Measurements from ENCODE around the gene PCDH9. TPM values are rescaled to one million over a fixed set of nuclear protein-coding genes. Genes with fewer than 3 reads are reported as not detected.

The PCDH9 gene
- total RNA-seq, 1 donor from 2014 or later: 1.7 TPM

- H3K4me1 Mint-ChIP-seq (ENCODE audit: low read depth): peaks cover 13% of the 10 kb centered on the region
- TF ChIP-seq, protein P1, sequence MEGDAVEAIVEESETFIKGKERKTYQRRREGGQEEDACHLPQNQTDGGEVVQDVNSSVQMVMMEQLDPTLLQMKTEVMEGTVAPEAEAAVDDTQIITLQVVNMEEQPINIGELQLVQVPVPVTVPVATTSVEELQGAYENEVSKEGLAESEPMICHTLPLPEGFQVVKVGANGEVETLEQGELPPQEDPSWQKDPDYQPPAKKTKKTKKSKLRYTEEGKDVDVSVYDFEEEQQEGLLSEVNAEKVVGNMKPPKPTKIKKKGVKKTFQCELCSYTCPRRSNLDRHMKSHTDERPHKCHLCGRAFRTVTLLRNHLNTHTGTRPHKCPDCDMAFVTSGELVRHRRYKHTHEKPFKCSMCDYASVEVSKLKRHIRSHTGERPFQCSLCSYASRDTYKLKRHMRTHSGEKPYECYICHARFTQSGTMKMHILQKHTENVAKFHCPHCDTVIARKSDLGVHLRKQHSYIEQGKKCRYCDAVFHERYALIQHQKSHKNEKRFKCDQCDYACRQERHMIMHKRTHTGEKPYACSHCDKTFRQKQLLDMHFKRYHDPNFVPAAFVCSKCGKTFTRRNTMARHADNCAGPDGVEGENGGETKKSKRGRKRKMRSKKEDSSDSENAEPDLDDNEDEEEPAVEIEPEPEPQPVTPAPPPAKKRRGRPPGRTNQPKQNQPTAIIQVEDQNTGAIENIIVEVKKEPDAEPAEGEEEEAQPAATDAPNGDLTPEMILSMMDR (IDR thresholded peaks at IDR 0.05; ENCODE audit: unreplicated experiment): no peak
- no peaks in the 10 kb centered on the region for H3K27me3 Mint-ChIP-seq
- peaks cover 3% of the 10 kb centered on the region for H3K9me3 Mint-ChIP-seq (ENCODE audit: low read depth)
- no peak overlapping the region for H3K4me3 Mint-ChIP-seq (ENCODE audit: low read depth)
- no peak overlapping the region for H3K27ac Mint-ChIP-seq
- no peaks in the 10 kb centered on the region for H3K36me3 Mint-ChIP-seq (ENCODE audit: insufficient read depth)
- no peak for DNase-seq (ENCODE audit: low spot score, unreplicated experiment)
These were observed 153.8 kb downstream of the PCDH9 start for GRCh38 chr13:67076378-67076777.

GRCh38 chr13:67075239-67075638, 154.9 kb downstream of the PCDH9 start:
- TF ChIP-seq, protein P1 (IDR thresholded peaks at IDR 0.05; ENCODE audit: unreplicated experiment): no peak
- Mint-ChIP-seq H3K4me1 (ENCODE audit: low read depth) (peaks cover 14% of the 10 kb centered on the region), H3K27ac (no peak overlapping the region), H3K27me3 (no peaks in the 10 kb centered on the region), H3K4me3 (ENCODE audit: low read depth) (no peak overlapping the region), H3K36me3 (ENCODE audit: insufficient read depth) (no peaks in the 10 kb centered on the region), H3K9me3 (ENCODE audit: low read depth) (peaks cover 3% of the 10 kb centered on the region)
- no peak for DNase-seq (ENCODE audit: low spot score, unreplicated experiment)

GRCh38 chr13:67071918-67072598, 158.1 kb downstream of the PCDH9 start:
- DNase-seq (ENCODE audit: low spot score, unreplicated experiment): no peak
- Mint-ChIP-seq H3K27me3 (no peaks in the 10 kb centered on the region), H3K4me1 (ENCODE audit: low read depth) (peaks cover 7% of the 10 kb centered on the region), H3K9me3 (ENCODE audit: low read depth) (no peaks in the 10 kb centered on the region), H3K36me3 (ENCODE audit: insufficient read depth) (no peaks in the 10 kb centered on the region), H3K27ac (no peak overlapping the region), H3K4me3 (ENCODE audit: low read depth) (no peak overlapping the region)
- TF ChIP-seq, protein P1 (IDR thresholded peaks at IDR 0.05; ENCODE audit: unreplicated experiment): no peak

DNA sequence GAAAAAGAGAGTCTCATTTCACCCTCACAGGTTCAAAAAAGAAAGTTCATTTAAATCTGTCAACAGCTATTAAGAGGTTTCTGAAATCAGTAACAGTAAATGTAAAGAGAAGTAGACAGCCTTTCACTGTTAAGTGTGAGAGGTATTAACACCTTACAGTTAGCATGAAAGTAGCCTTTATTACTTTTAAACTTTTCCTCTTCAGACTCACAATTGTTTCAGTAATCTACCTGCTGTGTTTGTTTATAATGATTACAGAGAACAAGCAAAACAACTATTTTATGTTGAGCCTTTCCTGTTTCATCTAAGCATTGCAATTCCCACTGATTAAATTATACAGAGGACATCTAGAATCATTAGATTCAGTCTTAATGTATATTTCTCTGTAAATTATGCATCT, 159.8 kb downstream of the PCDH9 start:
- Mint-ChIP-seq H3K36me3 (ENCODE audit: insufficient read depth) (no peaks in the 10 kb centered on the region), H3K4me3 (ENCODE audit: low read depth) (no peak overlapping the region), H3K9me3 (ENCODE audit: low read depth) (no peaks in the 10 kb centered on the region), H3K27me3 (no peaks in the 10 kb centered on the region), H3K27ac (no peak overlapping the region), H3K4me1 (ENCODE audit: low read depth) (peaks cover 5% of the 10 kb centered on the region)
- no peak for DNase-seq (ENCODE audit: low spot score, unreplicated experiment)
- TF ChIP-seq, protein P1 (IDR thresholded peaks at IDR 0.05; ENCODE audit: unreplicated experiment): no peak

DNA sequence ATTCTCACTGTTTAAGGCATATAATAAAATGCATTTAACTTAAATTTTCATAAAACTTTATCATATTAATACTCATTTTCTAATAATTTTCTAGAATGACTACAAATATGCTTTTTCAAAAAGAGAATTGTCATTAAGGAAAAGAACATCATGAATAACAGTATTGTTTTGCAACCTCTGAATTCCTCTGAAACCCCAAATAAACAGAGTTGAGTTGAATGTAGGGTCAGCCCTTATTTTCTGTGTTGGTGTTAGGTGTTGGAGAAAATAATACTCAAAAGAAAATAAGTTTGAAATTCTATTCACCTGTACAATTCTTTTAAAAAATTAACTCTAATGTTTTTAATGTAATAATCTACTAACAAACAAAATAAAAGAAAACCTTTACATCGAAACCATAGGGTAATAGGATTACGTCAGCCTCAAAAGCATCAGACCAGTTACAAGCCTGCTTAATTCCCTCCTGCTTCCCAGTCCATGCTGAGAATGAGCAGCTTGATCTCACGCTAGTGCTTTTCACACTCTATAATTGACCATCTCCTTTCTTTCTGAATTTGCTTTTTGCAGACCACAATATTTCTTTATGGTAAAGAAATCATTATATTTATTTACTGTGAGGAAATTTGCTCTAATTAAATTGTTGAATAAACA, 160.9 kb downstream of the PCDH9 start:
- Mint-ChIP-seq H3K4me1 (ENCODE audit: low read depth) (peaks cover 5% of the 10 kb centered on the region), H3K4me3 (ENCODE audit: low read depth) (no peak overlapping the region), H3K27ac (no peak overlapping the region), H3K36me3 (ENCODE audit: insufficient read depth) (no peaks in the 10 kb centered on the region), H3K27me3 (no peaks in the 10 kb centered on the region), H3K9me3 (ENCODE audit: low read depth) (no peaks in the 10 kb centered on the region)
- DNase-seq (ENCODE audit: low spot score, unreplicated experiment): no peak
- TF ChIP-seq, protein P1 (IDR thresholded peaks at IDR 0.05; ENCODE audit: unreplicated experiment): no peak
